ENCODE results near the gene ZNF185. TPM values are rescaled to one million over a fixed set of nuclear protein-coding genes. Genes with fewer than 3 reads are reported as not detected.

Gene ZNF185
- total and polyA plus RNA-seq, 9 of the 15 experiments (the other 6 are each of a cell fraction or from before 2014, with no cell fraction given): 0.08 to 1.1 (median 0.22) TPM

GRCh38 chrX:152876931-152877840 is 20.7 kb upstream of the ZNF185 start:
- no peaks in the 10 kb centered on the region; a peak in 1 of 5 replicates for H3K4me1 ChIP-seq (replicated peaks in 1 of 2; ENCODE audit: control insufficient read depth in 2 of 2, insufficient read depth in 2 of 2, low read length in 2 of 2)
- in situ Hi-C loops (cut with MboI) (no loop called here), intact Hi-C loops (cut with micrococcal nuclease) (no loop called here)
- DNase-seq (ENCODE audit: extremely low read depth in 1 of 4, low spot score in 3 of 4) (no peak), FAIRE-seq (no peak), ATAC-seq (no peak)
- CTCF ChIA-PET (ENCODE audit: low intra/inter-chr PET ratio): no interaction called here
- no peaks in the 10 kb centered on the region for H4K20me1 ChIP-seq (replicated peaks; ENCODE audit: control insufficient read depth, insufficient read depth, low read length)
- TF ChIP-seq CSDE1 (IDR thresholded peaks at IDR 0.05) (no peak), CTCF (IDR thresholded peaks at IDR 0.05 in 2 of 3, conservative IDR thresholded peaks at IDR 0.05 in 1 of 3; ENCODE audit: insufficient read depth in 2 of 3, low read depth in 1 of 3, low read length in 3 of 3) (no peak), HDAC2 (IDR thresholded peaks at IDR 0.05) (no peak), TCF7L2 (IDR thresholded peaks at IDR 0.05; ENCODE audit: low read depth, low read length) (no peak), YY1 (IDR thresholded peaks at IDR 0.05; ENCODE audit: borderline replicate concordance in 1 of 3, control insufficient read depth in 1 of 3, extremely low read depth in 1 of 3, insufficient read depth in 3 of 3, insufficient read length in 1 of 3, insufficient replicate concordance in 2 of 3, low read depth in 1 of 3, low read length in 2 of 3) (no peak), ZNF695 (CRISPR knock-in tag; IDR thresholded peaks at IDR 0.05) (no peak), STAG1 (CRISPR knock-in tag; IDR thresholded peaks at IDR 0.05; ENCODE audit: borderline replicate concordance) (no peak), BRCA1 (IDR thresholded peaks at IDR 0.05) (no peak), BRCA1 (CRISPR knock-in tag; IDR thresholded peaks at IDR 0.05) (no peak), ZNF444 (CRISPR knock-in tag; IDR thresholded peaks at IDR 0.05) (no peak), LARP7 (IDR thresholded peaks at IDR 0.05) (no peak), SNIP1 (IDR thresholded peaks at IDR 0.05; ENCODE audit: low read depth) (no peak), FOXK1 (CRISPR knock-in tag; IDR thresholded peaks at IDR 0.05; ENCODE audit: borderline replicate concordance) (no peak)
- H3K27ac ChIP-seq (ENCODE audit: extremely low read depth, low read depth, low read length): no peak overlapping the region
- no peak overlapping the region for H2AFZ ChIP-seq (ENCODE audit: low read depth, low read length)
- POLR2A ChIA-PET: no interaction called here
- H3K79me2 ChIP-seq (ENCODE audit: control insufficient read depth, insufficient read depth, low read length): no peaks in the 10 kb centered on the region
- no peak overlapping the region for H3K4me3 ChIP-seq
- no peaks in the 10 kb centered on the region for H3K36me3 ChIP-seq (ENCODE audit: control insufficient read depth, insufficient read depth, low read length)
- H3K9me3 ChIP-seq (replicated peaks; ENCODE audit: control insufficient read depth, insufficient read depth, low read depth, low read length): no peaks in the 10 kb centered on the region
- BruUV-seq (replicated peaks): no TSS peak
- H3K4me2 ChIP-seq (ENCODE audit: insufficient read depth, low read length): no peak overlapping the region
- H3K27me3 ChIP-seq (ENCODE audit: control insufficient read depth in 2 of 2, insufficient read depth in 2 of 2, low read length in 2 of 2): peaks cover 3 to 56% of the 10 kb centered on the region in 2 experiments; a peak in 4 of 5 replicates
- no peak overlapping the region for H3K9ac ChIP-seq (ENCODE audit: insufficient read depth in 1 of 2, low read depth in 2 of 2, low read length in 2 of 2)
- 3% methylated on average over 10 of the region's 10 CpGs for WGBS (ENCODE audit: insufficient coverage, low coverage, missing lambda C conversion rate)
- H3K9me1 ChIP-seq (ENCODE audit: control insufficient read depth, insufficient read depth, low read length): no peaks in the 10 kb centered on the region
